OCI-LY7 (cell line): ENCODE data around the gene WRAP73.

Experiments
- CTCF ChIP-seq: fragments of 200-600 bp; sonication (generic); conservative IDR thresholded peaks from 2 replicates; pipeline ENCODE4 v1.5.1; 2014; ENCODE audit warnings: mild to moderate bottlenecking, antibody characterized with exemption, low read length, moderate library complexity, mixed read lengths
- EZH2phosphoT487 ChIP-seq: fragments of 200-600 bp; sonication (generic); IDR thresholded peaks from 2 replicates; pipeline ENCODE4 v1.6.1; 2018; ENCODE audit warnings: low read depth, borderline replicate concordance, mild to moderate bottlenecking, mixed run types, antibody characterized with exemption, low read length, moderate library complexity, mixed read lengths

GRCh38 chr1:3625151-3625907, 24.6 kb downstream of the WRAP73 start:
- TF ChIP-seq CTCF (no peak), EZH2phosphoT487 (no peak)
